KG1 (cell line): Measurements from ENCODE around the gene WDR17.

Source experiments
- DNase-seq: peaks from one replicate; lab custom pipeline; 2025; lab: John Stamatoyannopoulos, UW

The WDR17 gene

GRCh38 chr4:176065435-176066291 is at the start of gene WDR17:
TSS of gene WDR17 (plus strand) at chr4:176065841. CDS start at chr4:176111581, 45,740 bp downstream.
- no peak for DNase-seq

DNA sequence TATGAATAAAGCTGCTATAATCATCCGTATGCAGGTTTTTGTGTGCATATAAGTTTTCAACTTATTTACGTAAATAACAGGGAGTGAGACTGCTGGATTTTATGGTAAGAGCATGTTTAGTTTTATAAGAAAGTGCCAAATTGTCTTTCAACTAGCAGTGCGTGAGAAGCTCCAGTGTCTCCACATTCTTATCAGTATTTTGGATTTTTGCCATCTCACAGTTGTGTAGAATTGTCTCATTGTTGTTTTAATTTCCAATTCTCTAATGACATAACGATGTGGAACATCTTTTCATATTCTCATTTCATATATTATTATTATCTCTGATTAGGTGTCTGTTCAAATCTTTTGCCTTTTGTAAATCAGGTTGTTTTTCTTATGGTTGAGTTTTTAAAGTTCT is 49.0 kb upstream of the WDR17 start:
- DNase-seq: no peak

DNA sequence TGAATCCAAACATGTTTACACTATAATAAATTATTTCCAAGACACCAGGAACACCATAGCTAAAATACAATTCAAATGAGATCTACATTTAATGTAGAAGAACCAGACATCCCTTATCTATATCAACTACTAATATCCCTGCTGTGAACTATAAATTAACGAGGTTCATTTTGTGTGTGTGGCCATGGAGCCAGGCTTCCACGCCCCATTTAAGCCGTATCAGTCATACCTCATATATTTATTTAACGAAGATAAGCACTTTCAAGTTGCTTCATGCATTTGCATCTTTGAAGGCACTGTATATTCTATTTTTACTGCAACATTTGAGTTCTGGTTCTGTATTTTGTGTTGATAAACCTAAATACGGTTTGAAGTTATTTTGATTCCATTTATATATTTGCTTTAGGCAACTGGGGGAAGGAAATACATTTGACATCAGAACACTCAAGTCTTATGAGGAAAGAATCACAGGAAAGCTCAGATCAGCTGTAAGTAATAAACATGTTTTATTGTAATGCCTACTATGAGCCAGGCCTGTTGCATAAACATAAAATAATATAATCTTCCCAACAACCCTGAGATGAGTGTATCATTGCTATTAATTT is 45.1 kb upstream of the WDR17 start:
- no peak for DNase-seq

DNA sequence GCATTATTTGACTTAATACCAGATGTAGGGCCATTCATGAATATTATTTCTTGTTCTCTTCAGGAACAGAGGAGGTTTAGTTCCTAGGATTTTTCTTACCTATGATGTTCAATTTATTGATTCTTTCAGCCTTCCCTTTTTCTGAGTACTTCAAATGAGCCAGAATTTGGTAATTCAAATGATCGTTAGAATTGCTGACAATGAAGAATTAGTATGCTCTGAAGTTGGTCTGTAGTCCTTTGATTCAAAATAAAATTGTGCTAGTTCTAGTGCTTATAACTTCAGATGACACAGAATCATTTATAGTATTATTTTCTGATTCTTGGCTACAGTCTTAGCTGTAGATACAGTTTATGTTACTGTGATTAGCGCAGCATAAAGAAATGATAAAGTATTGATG is 35.2 kb upstream of the WDR17 start:
- no peak for DNase-seq

GRCh38 chr4:176031922-176032321 is 33.7 kb upstream of the WDR17 start:
- no peak for DNase-seq

- DNase-seq: no peak
These were observed 33.2 kb upstream of the WDR17 start for GRCh38 chr4:176032454-176032853.

- no peak for DNase-seq
These were observed 31.1 kb upstream of the WDR17 start for GRCh38 chr4:176034499-176034898.

DNA sequence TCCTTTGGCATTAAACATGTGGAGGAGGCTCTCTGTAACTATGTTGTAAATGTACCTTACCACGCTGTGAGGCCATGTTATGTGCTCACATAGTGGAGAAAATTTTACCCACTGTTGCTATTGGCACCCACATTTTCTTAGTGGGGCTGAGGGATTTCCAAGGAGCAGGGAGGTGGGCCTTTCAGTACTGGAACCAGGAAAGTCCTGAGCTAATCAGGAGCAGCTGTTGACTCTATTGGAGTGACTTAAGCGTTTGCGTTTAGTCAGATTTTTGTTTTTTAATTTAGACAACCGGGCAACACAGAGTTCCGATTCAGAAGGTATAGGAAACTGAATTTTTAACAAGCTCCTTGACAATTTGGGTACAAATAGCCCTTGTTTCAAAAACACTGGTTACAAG is 30.7 kb upstream of the WDR17 start:
- no peak for DNase-seq

DNA sequence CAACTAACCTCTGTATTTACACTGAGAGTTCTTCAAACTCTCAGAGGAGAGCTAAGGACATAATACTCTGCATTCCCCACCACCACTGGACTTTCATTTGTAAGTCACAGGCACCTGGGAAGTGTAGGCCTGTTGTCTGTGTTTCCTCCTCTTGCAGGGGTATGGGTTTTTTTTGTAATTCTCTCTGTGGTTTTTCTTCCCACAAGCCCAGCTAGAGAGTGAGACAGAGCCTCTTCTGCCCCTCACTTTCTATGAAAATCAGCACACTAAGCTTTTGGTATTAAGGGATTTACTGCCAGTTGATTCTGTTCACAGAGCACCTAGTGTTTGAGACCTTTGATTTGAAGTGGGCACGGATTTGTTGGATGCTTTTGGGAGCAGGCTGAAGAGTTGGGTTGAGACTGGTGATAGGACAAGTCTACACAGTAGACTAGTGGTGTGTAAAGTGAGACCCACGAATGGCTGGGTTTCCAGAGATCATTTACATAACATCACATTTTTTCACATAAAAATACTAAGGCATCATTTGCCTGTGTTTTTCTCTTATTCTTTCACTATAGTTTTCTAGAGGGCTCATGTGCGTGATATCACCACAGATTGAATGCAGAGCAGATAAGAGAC is 28.9 kb upstream of the WDR17 start:
- DNase-seq: no peak

DNA sequence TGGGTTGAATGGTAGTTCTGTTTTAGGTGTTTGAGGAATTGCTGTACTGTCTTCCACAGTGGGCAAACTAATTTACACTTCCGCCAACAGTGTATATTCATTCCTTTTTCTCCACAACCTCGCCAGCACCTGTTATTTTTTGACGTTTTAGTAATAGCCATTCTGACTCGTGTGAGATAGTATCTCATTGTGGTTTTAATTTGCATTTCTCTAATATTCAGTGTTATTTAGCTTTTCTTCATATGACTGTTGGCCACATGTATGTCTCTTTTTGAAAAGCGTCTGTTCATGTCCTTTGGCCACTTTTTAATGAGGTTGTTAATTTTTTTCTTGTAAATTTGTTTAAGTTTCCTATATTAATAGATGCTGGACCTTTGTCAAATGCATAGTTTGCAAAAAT is 26.9 kb upstream of the WDR17 start:
- no peak for DNase-seq

- no peak for DNase-seq
These were observed 23.4 kb upstream of the WDR17 start for GRCh38 chr4:176042195-176042594.

GRCh38 chr4:176043838-176044588 is 21.6 kb upstream of the WDR17 start:
- no peak for DNase-seq

DNA sequence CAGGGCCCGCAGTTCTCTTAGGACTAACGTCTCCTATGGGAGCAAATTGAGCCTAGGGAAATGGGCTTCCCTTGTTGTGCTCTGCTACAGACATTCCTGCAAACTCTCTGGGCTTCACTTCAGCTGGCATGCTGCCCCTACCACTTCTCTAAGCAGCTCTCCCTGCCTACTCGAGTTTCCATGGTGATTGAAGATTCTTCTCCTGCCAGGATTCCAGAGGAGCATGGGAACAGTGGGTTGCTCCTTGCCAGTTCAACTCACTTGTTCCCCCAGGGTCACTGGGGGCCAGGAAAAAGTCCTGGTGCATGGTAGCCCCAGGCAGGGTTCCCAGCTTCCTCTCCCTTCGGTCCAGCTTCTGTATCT is 21.1 kb upstream of the WDR17 start:
- no peak for DNase-seq

DNA sequence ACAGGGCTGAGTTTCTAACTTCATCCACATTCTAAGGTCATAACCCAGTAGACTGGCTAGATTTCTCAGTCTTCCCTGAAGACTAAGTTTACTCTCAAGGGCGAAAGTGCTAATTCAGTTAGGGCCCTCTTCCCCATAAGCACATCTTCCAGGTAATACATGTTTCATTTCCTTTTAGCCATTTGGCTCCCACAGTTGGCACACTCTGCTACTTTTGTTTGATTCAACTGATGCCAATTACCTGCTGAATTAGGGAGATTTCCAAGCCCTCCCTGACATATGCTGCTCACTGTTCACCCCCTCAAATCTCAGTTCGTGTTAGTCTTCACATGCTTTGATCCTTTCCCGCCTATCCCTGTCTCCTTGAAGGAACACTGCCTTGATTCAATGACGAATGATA is 17.0 kb upstream of the WDR17 start:
- no peak for DNase-seq

DNA sequence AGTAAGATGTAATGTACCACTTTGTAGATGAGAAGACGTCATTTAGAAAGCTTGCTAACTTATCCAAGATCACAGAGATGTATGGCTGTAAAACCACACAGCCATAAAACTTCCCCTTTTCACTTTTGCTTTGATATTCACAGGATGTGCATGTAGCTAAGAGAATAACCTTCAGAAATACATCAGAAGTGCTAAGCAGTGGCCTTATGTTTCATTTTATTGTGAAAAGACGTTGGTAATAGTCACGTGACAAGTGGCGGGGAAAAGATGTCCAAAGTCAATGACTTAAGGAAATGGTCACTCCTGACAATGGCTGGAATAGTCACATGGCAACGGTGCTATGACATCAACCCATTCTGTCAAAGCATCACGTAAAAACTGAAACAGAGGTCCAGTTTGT is 12.9 kb upstream of the WDR17 start:
- DNase-seq: no peak

DNA sequence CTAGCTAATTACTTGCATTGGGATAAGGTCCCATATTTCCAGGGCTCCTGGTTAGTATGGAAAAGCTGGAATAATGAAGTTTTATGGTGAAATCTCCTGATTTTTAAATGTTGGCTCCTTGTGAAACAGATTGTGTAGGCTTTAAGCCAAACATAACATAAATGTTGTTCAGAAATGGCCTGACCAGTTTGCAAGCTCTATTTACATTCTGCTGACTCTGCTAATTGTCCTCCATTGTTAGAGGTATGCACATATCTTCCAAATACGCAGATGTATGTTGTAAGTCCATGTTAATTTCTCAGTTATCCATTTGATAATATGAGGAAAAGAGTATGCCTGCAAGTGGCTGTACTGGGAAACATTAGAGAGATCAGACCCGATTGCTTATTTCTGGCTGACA is 11.9 kb upstream of the WDR17 start:
- no peak for DNase-seq

DNA sequence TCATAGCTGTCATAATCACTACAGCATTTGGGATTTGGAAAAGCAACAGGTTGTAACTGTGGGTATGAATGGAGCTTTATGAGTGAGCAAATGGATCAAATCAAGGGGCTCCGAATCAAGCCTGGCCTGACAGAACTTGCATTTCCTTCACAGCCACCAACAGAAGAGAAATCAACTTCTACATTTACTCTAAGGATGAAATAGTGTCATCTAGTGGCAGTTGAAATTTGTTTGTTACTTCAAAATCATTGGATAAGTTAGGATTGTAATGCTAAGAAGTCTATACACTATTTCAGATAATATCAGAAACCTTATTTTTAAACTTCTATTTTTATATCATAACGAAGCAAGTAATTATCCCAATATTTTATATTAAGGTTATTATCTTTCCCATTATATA is 10.7 kb upstream of the WDR17 start:
- no peak for DNase-seq

GRCh38 chr4:176063718-176064117 is 1.9 kb upstream of the WDR17 start:
- no peak for DNase-seq

DNA sequence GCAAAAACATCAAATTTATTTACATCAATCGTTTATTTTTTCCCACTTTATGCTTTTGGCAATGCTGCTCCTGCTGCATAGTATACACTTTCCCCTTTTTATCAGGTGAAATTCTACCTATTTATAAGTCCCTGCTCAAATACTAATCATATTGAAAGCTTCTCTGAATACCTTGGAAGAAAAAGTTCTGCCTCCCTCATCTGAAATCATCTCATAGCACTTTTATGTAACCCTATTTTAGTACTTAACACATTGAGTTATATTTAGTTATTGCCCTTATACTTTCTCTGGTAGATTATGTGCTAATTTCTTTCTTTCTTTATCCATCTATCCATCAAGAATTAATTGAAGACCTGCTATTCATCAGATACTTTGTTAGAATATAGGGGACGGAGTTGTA is 1.1 kb upstream of the WDR17 start:
- no peak for DNase-seq

- DNase-seq: no peak
These were observed 1.1 kb downstream of the WDR17 start for GRCh38 chr4:176066757-176067156.

- DNase-seq: no peak
These were observed 11.9 kb downstream of the WDR17 start for GRCh38 chr4:176077561-176077960.

GRCh38 chr4:176084769-176085168 is 19.1 kb downstream of the WDR17 start:
- no peak for DNase-seq

GRCh38 chr4:176090115-176090514 is 24.5 kb downstream of the WDR17 start:
- DNase-seq: no peak
